ENCODE results near the gene SERP1.

The SERP1 gene

GRCh38 chr3:150540991-150541390, 5.3 kb downstream of the SERP1 start:
- H3K18ac ChIP-seq (ENCODE audit: low read length): no peak overlapping the region
- no peak overlapping the region for H3K23ac ChIP-seq (ENCODE audit: low read depth, low read length, poor library complexity)
- no peak overlapping the region for H2AK5ac ChIP-seq (ENCODE audit: low read depth, low read length)
- no peak overlapping the region for H2AFZ ChIP-seq (ENCODE audit: low read length)
- H3K79me1 ChIP-seq (ENCODE audit: low read depth, low read length): peaks cover 2% of the 10 kb centered on the region
- H2BK15ac ChIP-seq (ENCODE audit: low read length): no peak overlapping the region
- peaks cover 0 to 38% of the 10 kb centered on the region in 2 donors for H3K36me3 ChIP-seq (replicated peaks in 1 of 2; ENCODE audit: control insufficient read depth in 2 of 2, insufficient read depth in 2 of 2, low read length in 2 of 2)
- no peak overlapping the region for H3K4me3 ChIP-seq (ENCODE audit: low read length in 2 of 2)
- H3K4me2 ChIP-seq (ENCODE audit: insufficient read depth, low read length, poor library complexity, severe bottlenecking): no peak overlapping the region
- H3K27ac ChIP-seq (replicated peaks; ENCODE audit: low read length): no peak overlapping the region
- H3K14ac ChIP-seq (ENCODE audit: low read length): no peak overlapping the region
- H3K4me1 ChIP-seq (ENCODE audit: control insufficient read depth in 2 of 2, insufficient read depth in 1 of 2, low read depth in 1 of 2, low read length in 2 of 2): peaks cover 0 to 3% of the 10 kb centered on the region in 2 donors
- H4K8ac ChIP-seq (ENCODE audit: low read depth, low read length): no peak overlapping the region
- H2BK12ac ChIP-seq (ENCODE audit: low read length): no peak overlapping the region
- no peak for DNase-seq (ENCODE audit: low spot score)
- no peak overlapping the region for H2BK5ac ChIP-seq (ENCODE audit: low read length)
- H3K9ac ChIP-seq (ENCODE audit: low read depth, low read length, poor library complexity): no peak overlapping the region
- no peak overlapping the region for H2BK120ac ChIP-seq (ENCODE audit: low read depth, low read length)
- WGBS, 2 donors (ENCODE audit: extremely low coverage in 2 of 2, insufficient read length in 2 of 2, insufficient replicate concordance in 1 of 2): no CpG with 5 or more reads among the region's 3 CpGs
- H3K27me3 ChIP-seq (ENCODE audit: control insufficient read depth in 3 of 3, insufficient read depth in 3 of 3, low read depth in 1 of 3, low read length in 3 of 3): no peaks in the 10 kb centered on the region
- no peak overlapping the region for H3K4ac ChIP-seq (ENCODE audit: low read length)
- no peaks in the 10 kb centered on the region for H3K9me3 ChIP-seq (replicated peaks in 1 of 2; ENCODE audit: control insufficient read depth in 2 of 2, insufficient read depth in 1 of 2, low read depth in 1 of 2, low read length in 2 of 2)
- H4K91ac ChIP-seq (ENCODE audit: low read depth, low read length, poor library complexity): no peak overlapping the region

GRCh38 chr3:150540297-150540696, 6.0 kb downstream of the SERP1 start:
- H3K18ac ChIP-seq (ENCODE audit: low read length): no peak overlapping the region
- no peak overlapping the region for H3K23ac ChIP-seq (ENCODE audit: low read depth, low read length, poor library complexity)
- H3K36me3 ChIP-seq (replicated peaks in 1 of 2; ENCODE audit: control insufficient read depth in 2 of 2, insufficient read depth in 2 of 2, low read length in 2 of 2): peaks cover 0 to 38% of the 10 kb centered on the region in 2 donors
- no peak overlapping the region for H4K91ac ChIP-seq (ENCODE audit: low read depth, low read length, poor library complexity)
- H2AFZ ChIP-seq (ENCODE audit: low read length): no peak overlapping the region
- H2BK12ac ChIP-seq (ENCODE audit: low read length): no peak overlapping the region
- no peak overlapping the region for H2BK120ac ChIP-seq (ENCODE audit: low read depth, low read length)
- H3K4me3 ChIP-seq (ENCODE audit: low read length in 2 of 2): no peak overlapping the region
- peaks cover 0 to 3% of the 10 kb centered on the region in 2 donors for H3K4me1 ChIP-seq (ENCODE audit: control insufficient read depth in 2 of 2, insufficient read depth in 1 of 2, low read depth in 1 of 2, low read length in 2 of 2)
- H2AK5ac ChIP-seq (ENCODE audit: low read depth, low read length): no peak overlapping the region
- H3K27ac ChIP-seq (replicated peaks; ENCODE audit: low read length): no peak overlapping the region
- no peak overlapping the region for H2BK15ac ChIP-seq (ENCODE audit: low read length)
- no peaks in the 10 kb centered on the region for H3K27me3 ChIP-seq (ENCODE audit: control insufficient read depth in 3 of 3, insufficient read depth in 3 of 3, low read depth in 1 of 3, low read length in 3 of 3)
- H2BK5ac ChIP-seq (ENCODE audit: low read length): no peak overlapping the region
- H3K4me2 ChIP-seq (ENCODE audit: insufficient read depth, low read length, poor library complexity, severe bottlenecking): no peak overlapping the region
- H3K9me3 ChIP-seq (replicated peaks in 1 of 2; ENCODE audit: control insufficient read depth in 2 of 2, insufficient read depth in 1 of 2, low read depth in 1 of 2, low read length in 2 of 2): no peaks in the 10 kb centered on the region
- no peak for DNase-seq (ENCODE audit: low spot score)
- WGBS, 2 donors (ENCODE audit: extremely low coverage in 2 of 2, insufficient read length in 2 of 2, insufficient replicate concordance in 1 of 2): no CpG with 5 or more reads among the region's 2 CpGs
- H4K8ac ChIP-seq (ENCODE audit: low read depth, low read length): no peak overlapping the region
- H3K9ac ChIP-seq (ENCODE audit: low read depth, low read length, poor library complexity): no peak overlapping the region
- H3K4ac ChIP-seq (ENCODE audit: low read length): no peak overlapping the region
- H3K79me1 ChIP-seq (ENCODE audit: low read depth, low read length): no peaks in the 10 kb centered on the region
- H3K14ac ChIP-seq (ENCODE audit: low read length): no peak overlapping the region

- no peak overlapping the region for H2BK120ac ChIP-seq (ENCODE audit: low read depth, low read length)
- WGBS, 2 donors (ENCODE audit: extremely low coverage in 2 of 2, insufficient read length in 2 of 2, insufficient replicate concordance in 1 of 2): no CpG with 5 or more reads among the region's 10 CpGs
- H2BK12ac ChIP-seq (ENCODE audit: low read length): no peak overlapping the region
- H3K4ac ChIP-seq (ENCODE audit: low read length): no peak overlapping the region
- no peak overlapping the region for H3K14ac ChIP-seq (ENCODE audit: low read length)
- H3K36me3 ChIP-seq (replicated peaks in 1 of 2; ENCODE audit: control insufficient read depth in 2 of 2, insufficient read depth in 2 of 2, low read length in 2 of 2): peaks cover 0 to 28% of the 10 kb centered on the region in 2 donors
- no peak overlapping the region for H4K8ac ChIP-seq (ENCODE audit: low read depth, low read length)
- no peak overlapping the region for H3K18ac ChIP-seq (ENCODE audit: low read length)
- no peak overlapping the region for H4K91ac ChIP-seq (ENCODE audit: low read depth, low read length, poor library complexity)
- H3K9ac ChIP-seq (ENCODE audit: low read depth, low read length, poor library complexity): no peak overlapping the region
- no peak for DNase-seq (ENCODE audit: low spot score)
- no peak overlapping the region for H3K4me2 ChIP-seq (ENCODE audit: insufficient read depth, low read length, poor library complexity, severe bottlenecking)
- no peak overlapping the region for H3K23ac ChIP-seq (ENCODE audit: low read depth, low read length, poor library complexity)
- H2AFZ ChIP-seq (ENCODE audit: low read length): no peak overlapping the region
- H2BK15ac ChIP-seq (ENCODE audit: low read length): no peak overlapping the region
- no peaks in the 10 kb centered on the region for H3K9me3 ChIP-seq (replicated peaks in 1 of 2; ENCODE audit: control insufficient read depth in 2 of 2, insufficient read depth in 1 of 2, low read depth in 1 of 2, low read length in 2 of 2)
- H3K27ac ChIP-seq (replicated peaks; ENCODE audit: low read length): no peak overlapping the region
- H3K4me3 ChIP-seq (ENCODE audit: low read length in 2 of 2): peak overlapping the region in 1 of 2 donors; percentile 35
- no peak overlapping the region for H2AK5ac ChIP-seq (ENCODE audit: low read depth, low read length)
- H3K4me1 ChIP-seq (ENCODE audit: control insufficient read depth in 2 of 2, insufficient read depth in 1 of 2, low read depth in 1 of 2, low read length in 2 of 2): no peaks in the 10 kb centered on the region
- H2BK5ac ChIP-seq (ENCODE audit: low read length): no peak overlapping the region
- no peaks in the 10 kb centered on the region for H3K79me1 ChIP-seq (ENCODE audit: low read depth, low read length)
- H3K27me3 ChIP-seq (ENCODE audit: control insufficient read depth in 3 of 3, insufficient read depth in 3 of 3, low read depth in 1 of 3, low read length in 3 of 3): no peaks in the 10 kb centered on the region
Measured at GRCh38 chr3:150538324-150539208, 7.7 kb downstream of the SERP1 start.

GRCh38 chr3:150535204-150535603, 11.1 kb downstream of the SERP1 start:
- no peak overlapping the region for H2BK5ac ChIP-seq (ENCODE audit: low read length)
- no peak overlapping the region for H2BK15ac ChIP-seq (ENCODE audit: low read length)
- H3K27me3 ChIP-seq (ENCODE audit: control insufficient read depth in 3 of 3, insufficient read depth in 3 of 3, low read depth in 1 of 3, low read length in 3 of 3): no peaks in the 10 kb centered on the region
- no peaks in the 10 kb centered on the region for H3K36me3 ChIP-seq (replicated peaks in 1 of 2; ENCODE audit: control insufficient read depth in 2 of 2, insufficient read depth in 2 of 2, low read length in 2 of 2)
- no peak overlapping the region for H3K4ac ChIP-seq (ENCODE audit: low read length)
- H3K18ac ChIP-seq (ENCODE audit: low read length): no peak overlapping the region
- H2AFZ ChIP-seq (ENCODE audit: low read length): no peak overlapping the region
- no peak overlapping the region for H4K91ac ChIP-seq (ENCODE audit: low read depth, low read length, poor library complexity)
- H3K14ac ChIP-seq (ENCODE audit: low read length): no peak overlapping the region
- no peaks in the 10 kb centered on the region for H3K4me1 ChIP-seq (ENCODE audit: control insufficient read depth in 2 of 2, insufficient read depth in 1 of 2, low read depth in 1 of 2, low read length in 2 of 2)
- H2BK12ac ChIP-seq (ENCODE audit: low read length): no peak overlapping the region
- no peak overlapping the region for H3K4me3 ChIP-seq (ENCODE audit: low read length in 2 of 2)
- H2BK120ac ChIP-seq (ENCODE audit: low read depth, low read length): no peak overlapping the region
- H2AK5ac ChIP-seq (ENCODE audit: low read depth, low read length): no peak overlapping the region
- H4K8ac ChIP-seq (ENCODE audit: low read depth, low read length): no peak overlapping the region
- no peak overlapping the region for H3K9ac ChIP-seq (ENCODE audit: low read depth, low read length, poor library complexity)
- H3K23ac ChIP-seq (ENCODE audit: low read depth, low read length, poor library complexity): no peak overlapping the region
- no peak overlapping the region for H3K27ac ChIP-seq (replicated peaks; ENCODE audit: low read length)
- H3K9me3 ChIP-seq (replicated peaks in 1 of 2; ENCODE audit: control insufficient read depth in 2 of 2, insufficient read depth in 1 of 2, low read depth in 1 of 2, low read length in 2 of 2): no peaks in the 10 kb centered on the region
- WGBS, 2 donors (ENCODE audit: extremely low coverage in 2 of 2, insufficient read length in 2 of 2, insufficient replicate concordance in 1 of 2): no CpG with 5 or more reads among the region's 4 CpGs
- H3K79me1 ChIP-seq (ENCODE audit: low read depth, low read length): no peaks in the 10 kb centered on the region
- H3K4me2 ChIP-seq (ENCODE audit: insufficient read depth, low read length, poor library complexity, severe bottlenecking): no peak overlapping the region
- no peak for DNase-seq (ENCODE audit: low spot score)
